ENCODE data around the gene NCDN. TPM values are rescaled to one million over a fixed set of nuclear protein-coding genes. Genes with fewer than 3 reads are reported as not detected.
A peak's percentile ranks its signal among the peaks of the same experiment; 100 is the strongest.

Gene NCDN
- total and polyA plus RNA-seq, 3 donors from 2014 or later, result 27.3 to 33.9 (median 33.8) TPM

DNA sequence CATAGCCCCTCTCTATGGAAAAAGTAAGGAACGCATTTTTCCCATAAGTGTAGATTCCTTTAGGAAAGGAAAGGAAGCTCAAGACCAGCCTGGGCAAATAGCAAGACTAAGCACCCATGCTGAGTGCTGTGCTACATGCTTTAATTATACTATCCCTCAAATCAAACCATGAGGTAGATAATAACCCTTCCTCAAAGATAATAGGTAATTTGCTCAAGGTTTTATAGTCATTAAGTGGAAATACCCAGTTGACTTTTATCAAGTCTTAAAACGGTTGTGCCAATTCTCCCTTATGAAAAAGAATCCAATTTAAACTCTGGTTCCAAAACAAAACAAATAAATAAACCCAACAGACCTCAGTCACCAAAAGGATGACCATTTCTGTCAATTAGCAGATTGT is 3.7 kb upstream of the NCDN start:
- H3K36me3 ChIP-seq (ENCODE audit: low read depth, missing control alignments), result no peaks in the 10 kb centered on the region
- 76 to 79% methylated on average over 2 of the region's 2 CpGs for WGBS, 2 donors
- no peaks in the 10 kb centered on the region for H3K9me3 ChIP-seq
- H3K4me3 ChIP-seq, result no peak overlapping the region
- intact Hi-C loops (cut with DNase I; ENCODE audit: low total_unique reads), result no loop called here
- H3K27me3 ChIP-seq, result no peaks in the 10 kb centered on the region
- TF ChIP-seq POLR2A (IDR thresholded peaks at IDR 0.05), result no peak
- TF ChIP-seq, protein P1, sequence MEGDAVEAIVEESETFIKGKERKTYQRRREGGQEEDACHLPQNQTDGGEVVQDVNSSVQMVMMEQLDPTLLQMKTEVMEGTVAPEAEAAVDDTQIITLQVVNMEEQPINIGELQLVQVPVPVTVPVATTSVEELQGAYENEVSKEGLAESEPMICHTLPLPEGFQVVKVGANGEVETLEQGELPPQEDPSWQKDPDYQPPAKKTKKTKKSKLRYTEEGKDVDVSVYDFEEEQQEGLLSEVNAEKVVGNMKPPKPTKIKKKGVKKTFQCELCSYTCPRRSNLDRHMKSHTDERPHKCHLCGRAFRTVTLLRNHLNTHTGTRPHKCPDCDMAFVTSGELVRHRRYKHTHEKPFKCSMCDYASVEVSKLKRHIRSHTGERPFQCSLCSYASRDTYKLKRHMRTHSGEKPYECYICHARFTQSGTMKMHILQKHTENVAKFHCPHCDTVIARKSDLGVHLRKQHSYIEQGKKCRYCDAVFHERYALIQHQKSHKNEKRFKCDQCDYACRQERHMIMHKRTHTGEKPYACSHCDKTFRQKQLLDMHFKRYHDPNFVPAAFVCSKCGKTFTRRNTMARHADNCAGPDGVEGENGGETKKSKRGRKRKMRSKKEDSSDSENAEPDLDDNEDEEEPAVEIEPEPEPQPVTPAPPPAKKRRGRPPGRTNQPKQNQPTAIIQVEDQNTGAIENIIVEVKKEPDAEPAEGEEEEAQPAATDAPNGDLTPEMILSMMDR (IDR thresholded peaks at IDR 0.05), result no peak
- no peak for DNase-seq
- peaks cover 25% of the 10 kb centered on the region for H3K4me1 ChIP-seq
- no peak overlapping the region for H3K27ac ChIP-seq

DNA sequence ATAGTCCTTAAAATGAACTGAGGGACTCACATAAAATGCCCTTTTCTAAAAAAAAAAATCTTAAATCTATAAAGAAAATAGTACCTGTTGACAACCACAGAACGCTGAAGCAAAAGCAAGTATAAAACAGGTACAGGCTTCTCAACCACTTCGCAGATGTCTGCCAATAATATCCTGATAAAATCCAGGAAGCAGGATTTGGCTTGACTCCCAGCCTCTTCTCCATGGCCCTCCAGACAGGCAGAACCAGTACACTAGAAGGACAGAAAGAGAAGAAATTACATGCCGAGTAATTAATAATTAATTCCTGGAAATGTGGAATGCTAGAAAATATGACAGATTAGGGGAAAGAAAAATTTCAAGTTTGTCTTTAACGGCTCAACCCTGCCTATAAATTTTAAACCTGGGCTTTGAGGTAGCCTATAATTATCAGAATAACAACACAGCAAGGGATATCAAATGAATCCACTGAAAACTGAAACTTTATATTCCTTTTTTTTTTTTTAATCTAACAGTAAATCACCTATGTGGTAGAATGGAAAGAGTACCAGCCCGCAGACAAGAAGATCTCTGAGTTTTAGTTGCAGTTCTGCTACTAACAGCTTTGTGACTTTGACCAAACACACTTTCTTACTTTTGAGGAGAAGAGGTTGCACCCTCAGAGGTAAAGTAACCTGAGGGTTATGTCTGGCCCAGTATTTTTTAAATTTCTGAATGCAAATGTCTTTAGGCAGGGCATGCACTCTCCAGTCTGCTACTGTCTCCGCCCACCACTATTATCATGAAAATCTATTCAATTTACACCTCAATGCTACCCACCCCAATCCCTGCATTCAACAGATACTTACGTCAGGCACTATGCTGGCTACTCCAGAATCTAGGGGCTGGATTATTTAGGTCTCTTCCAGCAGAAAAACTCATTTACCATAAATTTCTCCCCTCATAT is 3.1 kb upstream of the NCDN start:
- H3K27me3 ChIP-seq, result no peaks in the 10 kb centered on the region
- intact Hi-C loops (cut with DNase I; ENCODE audit: low total_unique reads), result no loop called here
- H3K9me3 ChIP-seq, result no peaks in the 10 kb centered on the region
- H3K4me1 ChIP-seq, result peaks cover 25% of the 10 kb centered on the region
- TF ChIP-seq, protein P1 (IDR thresholded peaks at IDR 0.05), result no peak
- TF ChIP-seq POLR2A (IDR thresholded peaks at IDR 0.05), result no peak
- H3K27ac ChIP-seq, result no peak overlapping the region
- H3K4me3 ChIP-seq, result no peak overlapping the region
- 49 to 50% methylated on average over 7 of the region's 7 CpGs for WGBS, 2 donors
- DNase-seq, result no peak
- H3K36me3 ChIP-seq (ENCODE audit: low read depth, missing control alignments), result no peaks in the 10 kb centered on the region

DNA sequence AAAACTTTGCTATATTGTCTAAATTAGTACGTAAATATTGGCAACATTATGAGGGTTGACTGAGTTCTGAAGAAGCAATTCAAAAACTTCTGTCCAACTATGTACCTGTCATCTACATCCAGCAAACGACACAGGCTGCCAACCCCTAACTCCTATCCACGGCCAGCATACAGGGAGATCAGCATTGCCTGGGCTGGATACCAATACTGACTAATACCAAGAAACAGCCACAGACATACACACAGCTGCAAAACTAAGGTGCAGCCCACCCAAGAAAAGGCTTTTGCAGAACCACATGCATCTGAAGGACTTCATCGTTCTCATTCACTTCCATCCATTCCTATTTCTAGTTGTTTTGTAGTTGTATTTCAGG is 2.4 kb upstream of the NCDN start:
- H3K4me1 ChIP-seq, result peaks cover 25% of the 10 kb centered on the region
- DNase-seq, result no peak
- H3K27me3 ChIP-seq, result no peaks in the 10 kb centered on the region
- TF ChIP-seq, protein P1 (IDR thresholded peaks at IDR 0.05), result no peak
- TF ChIP-seq POLR2A (IDR thresholded peaks at IDR 0.05), result no peak
- no peaks in the 10 kb centered on the region for H3K36me3 ChIP-seq (ENCODE audit: low read depth, missing control alignments)
- intact Hi-C loops (cut with DNase I; ENCODE audit: low total_unique reads), result no loop called here
- H3K4me3 ChIP-seq, result no peak overlapping the region
- no peaks in the 10 kb centered on the region for H3K9me3 ChIP-seq
- H3K27ac ChIP-seq, result no peak overlapping the region
- WGBS, 2 donors, result 55 to 62% methylated on average over 4 of the region's 4 CpGs

DNA sequence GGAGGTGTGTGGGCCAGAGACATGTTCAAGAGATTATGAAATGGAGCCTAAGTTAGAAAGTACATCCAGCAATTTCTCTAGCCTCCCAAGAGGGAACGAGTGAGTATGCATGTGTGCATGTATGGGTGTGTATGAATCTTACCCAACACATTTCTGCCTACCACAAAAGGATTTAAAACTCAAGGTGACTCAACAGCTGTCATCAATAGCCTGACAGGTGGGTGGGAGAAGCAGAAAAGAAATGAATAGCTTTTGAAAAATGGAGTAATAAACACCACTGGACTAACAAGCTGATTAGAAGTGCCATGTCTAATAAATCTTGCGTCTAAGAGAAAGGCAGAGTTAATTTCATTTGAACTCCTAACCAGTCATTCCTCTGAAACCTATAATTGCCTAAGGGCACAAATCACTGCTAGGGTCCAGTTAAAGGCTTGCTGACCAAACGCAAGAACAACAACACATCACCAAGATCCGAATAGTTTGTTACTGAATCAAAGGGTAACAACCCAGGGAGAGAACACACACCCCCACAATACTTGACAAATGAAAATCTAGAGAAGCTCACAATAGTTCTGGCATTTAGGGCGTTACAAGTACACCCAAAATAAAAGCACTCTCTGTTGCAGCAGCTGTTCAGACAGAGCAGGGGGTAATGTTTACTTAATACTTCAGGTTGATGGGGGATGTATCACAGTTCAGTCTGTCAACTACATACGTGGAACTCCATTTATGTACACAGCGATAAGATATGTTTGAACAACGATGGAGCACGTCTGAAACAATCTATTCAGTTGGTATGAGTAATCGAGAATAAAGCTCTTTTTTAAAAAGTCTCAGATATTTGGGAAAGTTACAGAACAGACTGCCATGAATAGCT is 1.8 kb upstream of the NCDN start:
- Histone ChIP-seq H3K27ac (peak overlapping the region in 1 of 2 donors; percentile 96), H3K4me1 (peaks cover 32% of the 10 kb centered on the region), H3K27me3 (no peaks in the 10 kb centered on the region), H3K4me3 (peak overlapping the region in 1 of 2 donors; percentile 89), H3K36me3 (ENCODE audit: low read depth, missing control alignments) (no peaks in the 10 kb centered on the region), H3K9me3 (no peaks in the 10 kb centered on the region)
- DNase-seq, result no peak
- no peak for TF ChIP-seq POLR2A (IDR thresholded peaks at IDR 0.05)
- TF ChIP-seq, protein P1 (IDR thresholded peaks at IDR 0.05), result no peak
- 22 to 25% methylated on average over 10 of the region's 10 CpGs for WGBS, 2 donors
- intact Hi-C loops (cut with DNase I; ENCODE audit: low total_unique reads), result no loop called here

Data from testis (tissue), 3 donors.